Gastroesophageal sphincter (tissue), 3 donors: Measurements from ENCODE around the gene TMEM171.

Experiments used
- CTCF ChIP-seq, 4 experiments: fragments of 200-600 bp in 2 of 4; fragments of 450-650 bp in 2 of 4; sonication (generic) in 1 of 4; IDR thresholded peaks; one replicate each; pipeline ENCODE4 v1.5.1; 2017 to 2019; ENCODE audit warnings: antibody characterized with exemption in 4 of 4, mild to moderate bottlenecking in 2 of 4, moderate library complexity in 2 of 4
- EP300 ChIP-seq: sonication (generic); formaldehyde crosslinking; IDR thresholded peaks from one replicate; pipeline ENCODE4 v1.6.1; 2017; ENCODE audit warnings: antibody characterized with exemption, mild to moderate bottlenecking
- POLR2A ChIP-seq, 2 donors: fragments of 450-650 bp; IDR thresholded peaks; one replicate each; pipeline ENCODE4 v1.6.1; 2017; ENCODE audit warnings: antibody characterized with exemption in 2 of 2, mild to moderate bottlenecking in 2 of 2, moderate library complexity in 1 of 2

- TF ChIP-seq POLR2A (IDR thresholded peaks at IDR 0.05) (no peak), CTCF (IDR thresholded peaks at IDR 0.05) (no peak), EP300 (no peak)
These were observed 57.9 kb downstream of the TMEM171 start for GRCh38 chr5:73178265-73178664.
